ENCODE data around the gene PI4K2A.

The PI4K2A gene

DNA sequence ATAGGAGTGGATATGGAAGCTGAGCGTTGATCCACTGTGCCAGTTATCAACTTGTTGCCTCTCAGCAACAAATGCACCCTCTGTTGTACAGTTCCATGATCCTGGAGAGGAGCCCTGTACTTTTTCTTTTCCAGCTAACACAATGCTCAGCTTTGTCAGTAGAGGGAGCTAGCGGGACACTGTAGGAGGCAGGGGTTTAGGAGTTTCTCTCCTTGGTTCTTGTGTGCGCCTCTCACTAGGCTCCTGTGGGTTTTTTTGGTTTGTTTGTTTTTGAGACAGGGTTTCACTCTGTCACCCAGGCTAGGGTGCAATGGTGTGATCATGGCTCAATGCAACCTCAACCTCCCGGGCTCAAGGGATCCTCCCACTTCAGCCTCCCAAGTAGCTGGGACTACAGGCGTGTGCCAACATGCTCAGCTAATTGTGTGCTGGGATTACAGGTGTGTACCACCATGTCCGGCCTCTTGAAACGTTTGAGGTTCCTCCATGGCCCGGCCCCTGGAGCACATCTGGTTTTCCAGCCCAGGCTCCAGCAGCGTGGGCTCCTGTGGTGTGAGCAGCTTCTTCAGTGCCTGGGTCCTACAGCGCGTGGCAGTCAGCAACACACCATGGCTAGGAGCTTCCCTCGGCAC lies 61.1 kb downstream of the PI4K2A start:
- H3K4me3 ChIP-seq (ENCODE audit: low read depth, low read length), result no peak overlapping the region
- TF ChIP-seq, protein P1, sequence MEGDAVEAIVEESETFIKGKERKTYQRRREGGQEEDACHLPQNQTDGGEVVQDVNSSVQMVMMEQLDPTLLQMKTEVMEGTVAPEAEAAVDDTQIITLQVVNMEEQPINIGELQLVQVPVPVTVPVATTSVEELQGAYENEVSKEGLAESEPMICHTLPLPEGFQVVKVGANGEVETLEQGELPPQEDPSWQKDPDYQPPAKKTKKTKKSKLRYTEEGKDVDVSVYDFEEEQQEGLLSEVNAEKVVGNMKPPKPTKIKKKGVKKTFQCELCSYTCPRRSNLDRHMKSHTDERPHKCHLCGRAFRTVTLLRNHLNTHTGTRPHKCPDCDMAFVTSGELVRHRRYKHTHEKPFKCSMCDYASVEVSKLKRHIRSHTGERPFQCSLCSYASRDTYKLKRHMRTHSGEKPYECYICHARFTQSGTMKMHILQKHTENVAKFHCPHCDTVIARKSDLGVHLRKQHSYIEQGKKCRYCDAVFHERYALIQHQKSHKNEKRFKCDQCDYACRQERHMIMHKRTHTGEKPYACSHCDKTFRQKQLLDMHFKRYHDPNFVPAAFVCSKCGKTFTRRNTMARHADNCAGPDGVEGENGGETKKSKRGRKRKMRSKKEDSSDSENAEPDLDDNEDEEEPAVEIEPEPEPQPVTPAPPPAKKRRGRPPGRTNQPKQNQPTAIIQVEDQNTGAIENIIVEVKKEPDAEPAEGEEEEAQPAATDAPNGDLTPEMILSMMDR (IDR thresholded peaks at IDR 0.05; ENCODE audit: low read depth, low read length), result peak; percentile 94

DNA sequence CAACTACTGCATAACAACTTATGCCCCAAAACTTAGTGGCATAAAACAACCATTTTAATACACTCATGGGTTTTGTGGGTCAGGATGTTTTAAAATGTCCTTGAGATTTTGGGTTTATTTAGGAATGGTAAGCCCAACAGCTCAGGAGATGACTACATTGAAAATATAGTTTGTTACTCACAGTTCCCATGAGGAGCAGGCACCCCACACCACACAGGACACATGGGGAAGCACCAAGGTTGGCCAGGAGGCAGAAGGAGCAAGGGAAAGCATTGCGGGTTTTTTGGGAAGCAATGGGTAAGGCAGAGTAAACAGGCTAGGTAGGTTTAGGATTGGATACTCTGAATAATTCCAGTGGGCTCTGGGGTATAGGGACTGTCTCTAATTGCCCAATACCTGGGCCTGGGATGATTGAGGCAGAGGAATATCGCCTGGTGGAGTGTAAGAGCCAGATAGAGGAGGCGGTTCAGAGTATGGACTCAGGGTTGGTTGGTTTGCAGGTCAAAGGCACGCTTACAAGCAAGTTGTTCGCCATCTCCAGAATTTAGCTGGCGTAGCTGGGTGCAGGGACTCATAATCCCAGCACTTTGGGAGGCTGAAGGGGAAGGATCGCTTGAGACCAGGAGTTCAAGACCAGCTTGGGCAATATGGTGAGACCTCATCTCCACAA lies 63.1 kb downstream of the PI4K2A start:
- TF ChIP-seq, protein P1 (IDR thresholded peaks at IDR 0.05; ENCODE audit: low read depth, low read length), result no peak
- H3K4me3 ChIP-seq (ENCODE audit: low read depth, low read length), result no peak overlapping the region

DNA sequence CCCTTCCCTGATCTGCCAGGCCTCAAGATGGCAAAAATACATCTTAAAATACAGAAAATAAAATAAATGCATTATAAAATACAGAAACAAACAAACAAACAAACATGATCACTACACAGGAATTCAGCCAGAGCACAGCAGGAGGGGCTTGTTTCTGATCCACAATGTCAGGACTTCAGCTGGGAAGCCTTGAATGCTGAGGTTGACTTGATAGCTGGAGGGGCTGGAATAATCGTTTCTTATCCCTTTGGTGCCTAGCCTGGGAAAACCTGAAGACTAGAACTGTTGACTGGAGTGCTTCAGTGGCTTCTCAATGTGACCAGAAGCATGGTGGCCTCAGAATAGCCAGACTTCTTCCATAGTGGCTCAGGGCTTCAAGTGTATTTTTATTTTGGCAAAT lies 63.9 kb downstream of the PI4K2A start:
- TF ChIP-seq, protein P1 (IDR thresholded peaks at IDR 0.05; ENCODE audit: low read depth, low read length), result no peak
- H3K4me3 ChIP-seq (ENCODE audit: low read depth, low read length), result no peak overlapping the region

DNA sequence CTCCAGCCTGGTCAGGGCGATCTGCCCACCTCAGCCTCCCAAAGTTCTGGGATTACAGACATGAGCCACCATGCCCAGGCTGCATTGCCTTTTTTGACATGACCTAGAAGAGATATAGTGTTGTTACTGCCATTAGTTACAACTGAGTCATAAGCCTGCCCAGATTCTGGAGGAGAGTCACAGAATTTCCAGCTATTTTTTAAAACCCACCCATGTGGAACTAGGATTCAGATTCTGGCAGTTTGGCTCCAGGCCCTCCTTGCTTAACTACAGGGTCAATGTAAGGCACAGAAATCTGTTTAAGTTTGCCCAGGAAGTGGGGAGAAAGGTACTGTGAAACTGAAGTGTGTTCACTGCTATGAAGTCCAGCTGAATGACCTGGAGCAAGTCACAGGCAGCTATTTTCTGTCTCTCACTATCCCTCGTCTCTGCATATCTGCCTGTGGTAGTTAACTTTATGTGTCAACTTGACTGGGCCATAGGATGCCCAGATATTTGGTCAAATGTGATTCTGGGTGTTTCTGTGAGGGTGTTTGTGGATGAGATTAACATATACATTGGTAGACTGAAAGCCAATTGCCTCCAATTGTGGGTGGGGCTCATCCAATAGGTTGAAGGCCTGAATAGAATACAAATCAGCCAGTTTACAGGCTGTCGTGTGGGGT lies 64.7 kb downstream of the PI4K2A start:
- TF ChIP-seq, protein P1 (IDR thresholded peaks at IDR 0.05; ENCODE audit: low read depth, low read length), result no peak
- H3K4me3 ChIP-seq (ENCODE audit: low read depth, low read length), result no peak overlapping the region

DNA sequence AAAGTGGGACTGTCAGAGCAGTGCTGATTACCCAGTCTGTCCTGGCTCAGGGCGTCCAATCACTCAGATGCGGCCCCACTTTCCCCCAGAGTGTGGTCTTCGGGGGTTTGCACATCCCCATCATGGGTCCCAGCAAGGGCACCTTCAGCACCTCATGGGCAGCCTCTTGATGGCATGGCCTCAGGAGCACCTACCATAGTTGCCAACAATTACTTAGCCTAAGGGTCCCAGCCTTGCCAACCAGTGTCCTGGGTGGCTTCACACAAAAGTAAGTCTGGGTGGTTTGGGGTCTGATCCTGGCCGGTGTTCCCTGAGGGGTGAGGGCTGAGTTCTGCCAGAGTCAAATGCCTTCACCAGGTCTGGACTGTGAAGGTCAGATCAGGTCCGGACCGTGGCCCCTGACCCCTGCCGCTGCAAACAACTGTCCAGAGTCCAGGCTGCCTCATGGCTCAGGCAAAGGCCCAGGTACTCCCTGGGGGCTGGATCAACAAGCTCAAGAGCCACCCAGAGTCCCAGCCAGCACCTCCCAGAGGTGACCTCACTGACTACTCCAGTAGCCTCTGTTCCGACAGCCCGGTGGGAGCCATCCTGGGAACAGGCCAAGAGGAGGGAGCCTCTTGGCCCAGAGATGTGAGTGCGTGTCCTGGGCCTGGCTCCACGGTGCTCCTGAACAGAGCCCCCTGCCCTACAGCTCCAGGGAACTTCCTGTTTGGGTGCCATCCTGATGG lies 66.8 kb downstream of the PI4K2A start:
- H3K4me3 ChIP-seq (ENCODE audit: low read depth, low read length), result no peak overlapping the region
- TF ChIP-seq, protein P1 (IDR thresholded peaks at IDR 0.05; ENCODE audit: low read depth, low read length), result no peak

DNA sequence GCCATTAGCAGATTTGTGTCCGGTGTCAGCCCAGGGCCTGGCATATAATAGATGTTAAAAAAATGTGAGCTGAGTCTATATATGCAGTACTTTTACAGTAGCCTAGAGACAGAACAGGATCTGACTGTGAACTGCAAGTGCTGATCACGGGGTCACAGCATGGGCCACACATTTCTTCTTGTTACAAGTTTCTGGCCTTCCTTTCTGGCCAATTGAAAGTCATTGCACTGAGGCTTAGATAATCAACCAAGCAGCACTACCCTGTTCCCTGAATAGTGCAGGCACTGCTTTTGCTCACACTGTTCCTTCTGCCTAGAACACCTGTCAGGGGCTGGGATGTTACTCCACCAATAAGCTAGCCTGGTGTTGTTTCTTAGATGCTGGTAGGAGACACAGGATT lies 67.7 kb downstream of the PI4K2A start:
- TF ChIP-seq, protein P1 (IDR thresholded peaks at IDR 0.05; ENCODE audit: low read depth, low read length), result no peak
- H3K4me3 ChIP-seq (ENCODE audit: low read depth, low read length), result no peak overlapping the region
